IMR-90 (cell line): ENCODE results near the gene DOCK4. TPM values are rescaled to one million over a fixed set of nuclear protein-coding genes. Genes with fewer than 3 reads are reported as not detected.

ENCODE experiments used
- ATAC-seq: fragments of 200-7000 bp; cut with Tn5 transposase; 2 replicates; pipeline ENCODE4 v1.9.1; 2020; ENCODE audit warnings: low read depth, mild to moderate bottlenecking, moderate library complexity
- BruUV-seq: library from RNA; stranded (reverse); fragments of 400-500 nt; replicated peaks from 2 replicates; lab custom pipeline; 2021; lab: Mats Ljungman, UMichigan
- CTCF ChIA-PET: fragments of 300-600 bp; formaldehyde crosslinking; extraction: SDS; loops from one replicate; lab custom pipeline; 2021; ENCODE audit warnings: antibody characterized with exemption; lab: Yijun Ruan, JAX
- POLR2A ChIA-PET: fragments of 300-600 bp; sonication (Branson Sonifier 250); formaldehyde crosslinking; loops from one replicate; lab custom pipeline; 2022; ENCODE audit warnings: antibody characterized with exemption; ENCODE audit not compliant: unreplicated experiment; lab: Charles Lee
- DNase-seq: peaks from one replicate; pipeline ENCODE4 v3.0.0; 2013
- H2AFZ ChIP-seq: replicated peaks from 2 replicates; pipeline ENCODE3; 2013; ENCODE audit warnings: low read length, mild to moderate bottlenecking; ENCODE audit not compliant: poor library complexity
- H2AK5ac ChIP-seq: 2 replicates; pipeline ENCODE4 v1.6.1; 2013; ENCODE audit warnings: low read depth, low read length, inconsistent platforms
- H2AK9ac ChIP-seq: replicated peaks from 2 replicates; pipeline ENCODE3; 2013; ENCODE audit warnings: mild to moderate bottlenecking, low read depth, low read length, moderate library complexity; ENCODE audit not compliant: poor library complexity
- H2BK120ac ChIP-seq: 2 replicates; pipeline ENCODE4 v1.6.1; 2013; ENCODE audit warnings: low read depth, low read length, inconsistent platforms
- H2BK15ac ChIP-seq: 3 replicates; pipeline ENCODE4 v1.6.1; 2013; ENCODE audit warnings: low read depth, low read length, inconsistent platforms
- H2BK20ac ChIP-seq: 2 replicates; pipeline ENCODE4 v1.6.1; 2013; ENCODE audit warnings: low read depth, mild to moderate bottlenecking, inconsistent platforms, low read length, moderate library complexity
- H2BK5ac ChIP-seq: 2 replicates; pipeline ENCODE4 v1.6.1; 2013; ENCODE audit warnings: mild to moderate bottlenecking, low read depth, low read length, inconsistent platforms; ENCODE audit not compliant: poor library complexity, severe bottlenecking
- H3K14ac ChIP-seq: replicated peaks from 2 replicates; pipeline ENCODE4 v1.6.1; 2013; ENCODE audit warnings: low read depth, low read length, inconsistent platforms
- H3K18ac ChIP-seq: 2 replicates; pipeline ENCODE4 v1.6.1; 2013; ENCODE audit warnings: low read depth, low read length, control low read depth
- H3K23ac ChIP-seq: 2 replicates; pipeline ENCODE4 v1.6.1; 2013; ENCODE audit warnings: low read depth, low read length, inconsistent platforms
- H3K27ac ChIP-seq: 2 replicates; pipeline ENCODE4 v1.5.1; 2013; ENCODE audit warnings: mild to moderate bottlenecking, control low read depth, low read length; ENCODE audit not compliant: insufficient read depth
- H3K27me3 ChIP-seq: 2 replicates; pipeline ENCODE4 v1.6.1; 2013; ENCODE audit warnings: low read length; ENCODE audit not compliant: control insufficient read depth, insufficient read depth
- H3K36me3 ChIP-seq: 2 replicates; pipeline ENCODE4 v1.6.1; 2013; ENCODE audit warnings: low read length, mixed read lengths; ENCODE audit not compliant: control insufficient read depth, insufficient read depth
- H3K4ac ChIP-seq: 2 replicates; pipeline ENCODE4 v1.6.1; 2013; ENCODE audit warnings: low read depth, low read length, inconsistent platforms
- H3K4me1 ChIP-seq: 2 replicates; pipeline ENCODE4 v1.6.1; 2013; ENCODE audit warnings: low read length, mixed read lengths; ENCODE audit not compliant: control insufficient read depth, insufficient read depth
- H3K4me2 ChIP-seq: 2 replicates; pipeline ENCODE4 v1.6.1; 2013; ENCODE audit warnings: low read depth, mild to moderate bottlenecking, control low read depth, low read length, moderate library complexity
- H3K4me3 ChIP-seq: 2 replicates; pipeline ENCODE4 v1.5.1; 2013; ENCODE audit warnings: low read depth, mild to moderate bottlenecking, control low read depth, low read length, moderate library complexity; ENCODE audit not compliant: insufficient read depth
- H3K56ac ChIP-seq: 2 replicates; pipeline ENCODE4 v1.6.1; 2013; ENCODE audit warnings: low read length, inconsistent platforms; ENCODE audit not compliant: insufficient read depth; ENCODE audit errors: extremely low read depth
- H3K79me1 ChIP-seq, 2 experiments: 2 replicates each; pipeline ENCODE4 v1.6.1; 2013; ENCODE audit warnings: low read length in 2 of 2, inconsistent platforms in 1 of 2, low read depth in 1 of 2
- H3K9ac ChIP-seq: 2 replicates; pipeline ENCODE4 v1.6.1; 2013; ENCODE audit warnings: low read depth, low read length, control low read depth
- H3K9me1 ChIP-seq: 2 replicates; pipeline ENCODE4 v1.6.1; 2013; ENCODE audit warnings: low read length, inconsistent platforms; ENCODE audit not compliant: insufficient read depth
- H3K9me3 ChIP-seq: 2 replicates; pipeline ENCODE4 v1.6.1; 2013; ENCODE audit warnings: low read length; ENCODE audit not compliant: control insufficient read depth, insufficient read depth
- H4K20me1 ChIP-seq: 2 replicates; pipeline ENCODE4 v1.6.1; 2013; ENCODE audit warnings: low read length, inconsistent platforms; ENCODE audit not compliant: insufficient read depth
- H4K5ac ChIP-seq: 2 replicates; pipeline ENCODE4 v1.6.1; 2013; ENCODE audit warnings: mild to moderate bottlenecking, low read depth, low read length, control low read depth
- H4K8ac ChIP-seq, 2 experiments: 2 replicates each; pipeline ENCODE4 v1.6.1; 2013; ENCODE audit warnings: low read depth in 2 of 2, low read length in 2 of 2, control low read depth in 1 of 2, inconsistent platforms in 1 of 2
- H4K91ac ChIP-seq: 2 replicates; pipeline ENCODE4 v1.6.1; 2013; ENCODE audit warnings: low read depth, low read length, inconsistent platforms; ENCODE audit not compliant: insufficient read depth
- BHLHE40 ChIP-seq: fragments of 150-350 bp; IDR thresholded peaks from 2 replicates; pipeline ENCODE4 v1.6.1; 2016; ENCODE audit warnings: mild to moderate bottlenecking, low read depth, low read length
- CEBPB ChIP-seq: IDR thresholded peaks from 2 replicates; pipeline ENCODE4 v1.6.1; 2012; ENCODE audit warnings: low read depth, low read length, improper control_type of control experiment
- CHD1 ChIP-seq: IDR thresholded peaks from 2 replicates; pipeline ENCODE4 v1.6.1; 2012; ENCODE audit warnings: low read depth, low read length, improper control_type of control experiment
- ELK1 ChIP-seq: fragments of 150-350 bp; IDR thresholded peaks from 2 replicates; pipeline ENCODE4 v1.6.1; 2016; ENCODE audit warnings: low read depth, mild to moderate bottlenecking, low read length, moderate library complexity, borderline replicate concordance
- FOS ChIP-seq: fragments of 150-350 bp; IDR thresholded peaks from 2 replicates; pipeline ENCODE4 v1.6.1; 2016; ENCODE audit warnings: low read depth, low read length
- MAFK ChIP-seq: IDR thresholded peaks from 2 replicates; pipeline ENCODE4 v1.6.1; 2012; ENCODE audit warnings: low read depth, low read length, improper control_type of control experiment
- MAZ ChIP-seq: IDR thresholded peaks from 2 replicates; pipeline ENCODE4 v1.6.1; 2012; ENCODE audit warnings: low read depth, mild to moderate bottlenecking, low read length, improper control_type of control experiment, moderate library complexity, borderline replicate concordance
- MXI1 ChIP-seq: IDR thresholded peaks from 2 replicates; pipeline ENCODE4 v1.6.1; 2012; ENCODE audit warnings: low read depth, mild to moderate bottlenecking, low read length, moderate library complexity, borderline replicate concordance
- NFE2L2 ChIP-seq: fragments of 150-350 bp; IDR thresholded peaks from 2 replicates; pipeline ENCODE4 v1.6.1; 2016; ENCODE audit warnings: low read depth, mild to moderate bottlenecking, low read length
- RAD21 ChIP-seq: IDR thresholded peaks from 2 replicates; pipeline ENCODE4 v1.6.1; 2012; ENCODE audit warnings: low read length, improper control_type of control experiment
- RCOR1 ChIP-seq: IDR thresholded peaks from 2 replicates; pipeline ENCODE4 v1.6.1; 2012; ENCODE audit warnings: mild to moderate bottlenecking, low read length, improper control_type of control experiment; ENCODE audit not compliant: insufficient replicate concordance
- RFX5 ChIP-seq: IDR thresholded peaks from 2 replicates; pipeline ENCODE4 v1.8.0; 2012; ENCODE audit warnings: low read depth, mild to moderate bottlenecking, low read length, moderate library complexity
- SMC3 ChIP-seq: fragments of 150-350 bp; IDR thresholded peaks from 2 replicates; pipeline ENCODE4 v1.6.1; 2016; ENCODE audit warnings: low read depth, mild to moderate bottlenecking, antibody characterized with exemption, low read length, moderate library complexity
- WGBS, 2 experiments: methylation state at CpG; one replicate each; pipeline versions ENCODE4 v1.1.5 to v1.1.7; 2013; ENCODE audit warnings: missing lambda C conversion rate in 2 of 2; ENCODE audit not compliant: insufficient read length in 1 of 2; ENCODE audit errors: extremely low coverage in 2 of 2; 5-methylcytosine and 5-hydroxymethylcytosine counted together
- dilution Hi-C: fragments of 300-500 bp; cut with HindIII; formaldehyde crosslinking; loops from one replicate; pipeline ENCODE4 v1.14.3; 2018; ENCODE audit warnings: low sequenced_read_pairs; ENCODE audit not compliant: unreplicated experiment
- in situ Hi-C: fragments of 300-500 bp; cut with MboI; formaldehyde crosslinking; loops from 3 replicates; pipeline ENCODE4 v1.14.3; 2019; ENCODE audit warnings: low sequenced_read_pairs, inconsistent platforms, mixed read lengths
- intact Hi-C: fragments of 100-400 bp; cut with micrococcal nuclease; formaldehyde crosslinking; loops from 2 replicates; pipeline ENCODE4 v1.10.0; 2022
- polyA plus RNA-seq, 3 experiments: library from polyadenylated mRNA; depleted of rRNA; stranded (reverse); fragments of >200 nt; gene quantifications; 2 replicates each; pipeline ENCODE4 v1.2.3, GENCODE V29; 2012; ENCODE audit warnings: low replicate concordance in 1 of 3
- total RNA-seq: library from RNA; depleted of rRNA; stranded (reverse); fragments of >200 nt; gene quantifications from 2 replicates; pipeline ENCODE4 v1.2.3, GENCODE V29; 2012
- TF ChIP-seq, protein P1 (sequence below): fragments of 150-350 bp; IDR thresholded peaks from 2 replicates; pipeline ENCODE4 v1.6.1; 2017; ENCODE audit warnings: mild to moderate bottlenecking, antibody characterized with exemption, low read length, low read depth
- TF ChIP-seq, protein P2 (sequence below): conservative IDR thresholded peaks from 2 replicates; pipeline ENCODE4 v1.5.1; 2012; ENCODE audit warnings: mild to moderate bottlenecking, low read depth, low read length, improper control_type of control experiment

DOCK4 gene
- total and polyA plus RNA-seq, 2 of the 4 experiments (the other 2 are of a cell fraction): 4.4 to 12.2 TPM

GRCh38 chr7:111911166-111911961, 294.8 kb downstream of the DOCK4 start:
- no peak overlapping the region for H2BK120ac ChIP-seq
- H3K27me3 ChIP-seq: no peaks in the 10 kb centered on the region
- H3K23ac ChIP-seq: no peak overlapping the region
- dilution Hi-C loops (no loop called here), in situ Hi-C loops (no loop called here), intact Hi-C loops (no loop called here)
- no peak overlapping the region for H3K4me3 ChIP-seq
- no peak overlapping the region for H3K14ac ChIP-seq
- no peak overlapping the region for H2AK5ac ChIP-seq
- no peaks in the 10 kb centered on the region for H3K4me1 ChIP-seq
- no peaks in the 10 kb centered on the region for H3K9me3 ChIP-seq
- ATAC-seq: no peak
- H2AK9ac ChIP-seq: no peak overlapping the region
- H3K56ac ChIP-seq: no peak overlapping the region
- ChIA-PET CTCF (interaction anchor here (0.6 kb wide), 1 partner anchor 25 kb away, joined by 3 read pairs; no protein-coding TSS in a partner anchor), POLR2A (no interaction called here)
- H3K79me1 ChIP-seq: no peaks in the 10 kb centered on the region
- no peak overlapping the region for H2AFZ ChIP-seq
- no peak overlapping the region for H3K4ac ChIP-seq
- H2BK15ac ChIP-seq: no peak overlapping the region
- H2BK20ac ChIP-seq: no peak overlapping the region
- H3K18ac ChIP-seq: no peak overlapping the region
- H4K8ac ChIP-seq: no peak overlapping the region
- no peak overlapping the region for H4K91ac ChIP-seq
- no peak overlapping the region for H4K5ac ChIP-seq
- H3K36me3 ChIP-seq: peaks cover 7% of the 10 kb centered on the region
- 100% methylated on average over 1 of the region's 5 CpGs; no CpG with 5 or more reads in 1 of the 2 experiments for WGBS, 2 experiments
- no peaks in the 10 kb centered on the region; the same call in 1 of the 2 replicates for H3K9me1 ChIP-seq
- DNase-seq: no peak
- H3K4me2 ChIP-seq: no peak overlapping the region
- no peak overlapping the region for H2BK5ac ChIP-seq
- H4K20me1 ChIP-seq: no peaks in the 10 kb centered on the region
- no peak overlapping the region for H3K27ac ChIP-seq
- H3K9ac ChIP-seq: no peak overlapping the region
- BruUV-seq: no TSS peak
- TF ChIP-seq RCOR1: no peak
- no peak for TF ChIP-seq BHLHE40
- TF ChIP-seq, protein P1, sequence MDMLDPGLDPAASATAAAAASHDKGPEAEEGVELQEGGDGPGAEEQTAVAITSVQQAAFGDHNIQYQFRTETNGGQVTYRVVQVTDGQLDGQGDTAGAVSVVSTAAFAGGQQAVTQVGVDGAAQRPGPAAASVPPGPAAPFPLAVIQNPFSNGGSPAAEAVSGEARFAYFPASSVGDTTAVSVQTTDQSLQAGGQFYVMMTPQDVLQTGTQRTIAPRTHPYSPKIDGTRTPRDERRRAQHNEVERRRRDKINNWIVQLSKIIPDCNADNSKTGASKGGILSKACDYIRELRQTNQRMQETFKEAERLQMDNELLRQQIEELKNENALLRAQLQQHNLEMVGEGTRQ: no peak
- TF ChIP-seq SMC3: no peak
- TF ChIP-seq ELK1: no peak
- TF ChIP-seq, protein P2, sequence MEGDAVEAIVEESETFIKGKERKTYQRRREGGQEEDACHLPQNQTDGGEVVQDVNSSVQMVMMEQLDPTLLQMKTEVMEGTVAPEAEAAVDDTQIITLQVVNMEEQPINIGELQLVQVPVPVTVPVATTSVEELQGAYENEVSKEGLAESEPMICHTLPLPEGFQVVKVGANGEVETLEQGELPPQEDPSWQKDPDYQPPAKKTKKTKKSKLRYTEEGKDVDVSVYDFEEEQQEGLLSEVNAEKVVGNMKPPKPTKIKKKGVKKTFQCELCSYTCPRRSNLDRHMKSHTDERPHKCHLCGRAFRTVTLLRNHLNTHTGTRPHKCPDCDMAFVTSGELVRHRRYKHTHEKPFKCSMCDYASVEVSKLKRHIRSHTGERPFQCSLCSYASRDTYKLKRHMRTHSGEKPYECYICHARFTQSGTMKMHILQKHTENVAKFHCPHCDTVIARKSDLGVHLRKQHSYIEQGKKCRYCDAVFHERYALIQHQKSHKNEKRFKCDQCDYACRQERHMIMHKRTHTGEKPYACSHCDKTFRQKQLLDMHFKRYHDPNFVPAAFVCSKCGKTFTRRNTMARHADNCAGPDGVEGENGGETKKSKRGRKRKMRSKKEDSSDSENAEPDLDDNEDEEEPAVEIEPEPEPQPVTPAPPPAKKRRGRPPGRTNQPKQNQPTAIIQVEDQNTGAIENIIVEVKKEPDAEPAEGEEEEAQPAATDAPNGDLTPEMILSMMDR: no peak
- TF ChIP-seq CEBPB: no peak
- no peak for TF ChIP-seq MAZ
- TF ChIP-seq CHD1: no peak
- no peak for TF ChIP-seq MAFK
- TF ChIP-seq RAD21: no peak
- TF ChIP-seq MXI1: no peak
- TF ChIP-seq RFX5: no peak
- TF ChIP-seq NFE2L2: no peak
- no peak for TF ChIP-seq FOS
